Nephron progenitor cell (in vitro differentiated cells): ENCODE measurements around the gene TMTC1.

ENCODE experiments used
- DNase-seq: peaks from one replicate; pipeline ENCODE4 v3.0.0; 2021
- H3K27ac Mint-ChIP-seq: 2 replicates; pipeline ENCODE4 v1.8.0; 2021; ENCODE audit warnings: mild to moderate bottlenecking, moderate library complexity, mixed read lengths
- H3K27me3 Mint-ChIP-seq: 2 replicates; pipeline ENCODE4 v1.8.0; 2021; ENCODE audit warnings: mild to moderate bottlenecking, low read depth, mixed read lengths; ENCODE audit not compliant: poor library complexity
- H3K36me3 Mint-ChIP-seq: 2 replicates; pipeline ENCODE4 v1.8.0; 2021; ENCODE audit warnings: low read depth, mixed read lengths
- H3K4me1 Mint-ChIP-seq: 2 replicates; pipeline ENCODE4 v1.8.0; 2021; ENCODE audit warnings: mixed read lengths
- H3K4me3 Mint-ChIP-seq: 2 replicates; pipeline ENCODE4 v1.8.0; 2021; ENCODE audit warnings: mild to moderate bottlenecking, moderate library complexity, mixed read lengths
- H3K9me3 Mint-ChIP-seq: 2 replicates; pipeline ENCODE4 v1.8.0; 2021; ENCODE audit warnings: mild to moderate bottlenecking, moderate library complexity, mixed read lengths
- CTCF ChIP-seq: fragments of 200-600 bp; sonication (generic); IDR thresholded peaks from 2 replicates; pipeline ENCODE4 v1.5.0; 2021; ENCODE audit warnings: antibody characterized with exemption

The TMTC1 gene

GRCh38 chr12:29622251-29622650 lies 161.5 kb downstream of the TMTC1 start:
- Mint-ChIP-seq H3K4me3 (no peak overlapping the region), H3K27ac (no peak overlapping the region), H3K4me1 (peaks cover 18% of the 10 kb centered on the region), H3K9me3 (peaks cover 3% of the 10 kb centered on the region), H3K27me3 (no peaks in the 10 kb centered on the region), H3K36me3 (peaks cover 3% of the 10 kb centered on the region)
- TF ChIP-seq CTCF, result no peak
- no peak for DNase-seq

DNA sequence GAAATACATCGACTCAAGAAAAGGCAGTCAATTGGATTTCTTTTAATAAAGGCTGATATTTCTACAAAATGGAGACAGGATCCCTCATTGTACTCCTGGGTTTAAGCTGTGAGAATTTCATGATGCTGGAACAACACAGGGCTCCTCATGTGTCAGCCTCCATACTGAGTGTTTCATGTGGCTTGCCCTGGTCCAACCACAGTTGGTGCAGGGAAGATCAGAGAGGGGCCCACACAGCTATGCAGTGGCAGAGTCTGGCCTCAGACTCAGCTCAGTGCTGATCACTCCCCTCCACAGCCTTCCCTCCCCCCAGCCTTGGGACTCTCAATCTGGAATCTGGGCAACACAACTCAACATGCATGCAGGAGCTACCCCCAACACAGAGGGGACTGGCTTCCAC lies 163.7 kb downstream of the TMTC1 start:
- TF ChIP-seq CTCF, result no peak
- no peak overlapping the region for H3K27ac Mint-ChIP-seq
- no peaks in the 10 kb centered on the region for H3K36me3 Mint-ChIP-seq
- no peak for DNase-seq
- no peaks in the 10 kb centered on the region for H3K9me3 Mint-ChIP-seq
- H3K4me3 Mint-ChIP-seq, result no peak overlapping the region
- H3K4me1 Mint-ChIP-seq, result peaks cover 10% of the 10 kb centered on the region
- H3K27me3 Mint-ChIP-seq, result no peaks in the 10 kb centered on the region

DNA sequence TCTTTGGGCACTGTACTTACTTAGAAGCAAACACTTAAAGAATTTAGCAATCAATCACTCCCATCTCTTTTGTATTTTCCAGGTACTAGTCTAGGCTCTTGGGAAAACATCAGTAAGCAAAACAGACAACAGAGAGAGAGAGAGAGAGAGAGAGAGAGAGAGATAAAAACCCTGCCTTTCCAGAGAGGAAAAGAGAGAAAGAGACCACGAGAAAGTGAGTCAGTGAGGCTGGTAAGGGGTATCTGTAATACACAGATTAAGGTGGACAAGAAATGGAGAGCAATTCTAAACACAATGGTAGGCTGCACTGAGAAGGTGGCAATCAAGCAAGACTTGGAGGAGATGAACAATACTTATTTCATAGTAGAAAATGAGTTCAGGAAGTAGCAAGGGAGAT lies 166.3 kb downstream of the TMTC1 start:
- DNase-seq, result no peak
- H3K36me3 Mint-ChIP-seq, result no peaks in the 10 kb centered on the region

GRCh38 chr12:29616664-29617406 lies 166.9 kb downstream of the TMTC1 start:
- Mint-ChIP-seq H3K9me3 (no peaks in the 10 kb centered on the region), H3K4me1 (peaks cover 8% of the 10 kb centered on the region), H3K36me3 (no peaks in the 10 kb centered on the region), H3K4me3 (no peak overlapping the region), H3K27ac (no peak overlapping the region), H3K27me3 (no peaks in the 10 kb centered on the region)
- TF ChIP-seq CTCF, result no peak
- no peak for DNase-seq

More for the DNA sequence above, 166.3 kb downstream of the TMTC1 start:
- TF ChIP-seq CTCF, result no peak
- no peak overlapping the region for H3K27ac Mint-ChIP-seq
- no peaks in the 10 kb centered on the region for H3K9me3 Mint-ChIP-seq
- H3K27me3 Mint-ChIP-seq, result no peaks in the 10 kb centered on the region
- H3K4me1 Mint-ChIP-seq, result peaks cover 8% of the 10 kb centered on the region
- H3K4me3 Mint-ChIP-seq, result no peak overlapping the region

DNA sequence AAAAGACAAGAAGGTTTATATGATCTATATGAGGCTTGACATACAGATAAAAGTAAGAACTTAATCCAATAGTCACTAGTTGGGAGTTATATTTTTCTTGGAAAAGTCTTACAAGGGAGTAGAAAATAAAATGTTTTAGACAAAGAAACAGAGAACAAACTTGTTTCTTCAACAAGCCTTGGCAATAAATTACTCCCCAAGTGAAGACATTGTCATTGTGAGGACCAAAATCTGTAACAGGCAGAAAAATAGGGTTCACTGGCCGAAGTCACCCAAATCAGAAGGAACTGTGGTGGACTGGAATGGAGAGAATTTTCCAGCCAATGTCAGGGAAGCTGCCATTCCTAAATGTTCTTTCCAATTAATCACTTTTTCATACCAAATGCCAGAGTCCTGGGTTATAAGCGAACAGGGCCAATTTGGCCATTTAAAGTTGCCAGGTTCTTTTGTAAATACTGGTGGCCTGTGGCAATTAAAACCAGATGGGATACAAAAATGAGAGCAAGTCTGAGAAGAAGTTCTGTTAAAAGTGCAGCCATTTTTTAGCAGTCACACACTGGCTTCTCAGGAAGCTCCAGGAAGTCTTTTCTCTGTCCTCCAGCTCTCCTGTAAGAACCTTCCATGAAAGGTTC lies 168.9 kb downstream of the TMTC1 start:
- H3K27ac Mint-ChIP-seq, result no peak overlapping the region
- no peak for TF ChIP-seq CTCF
- no peak overlapping the region for H3K4me3 Mint-ChIP-seq
- H3K36me3 Mint-ChIP-seq, result no peaks in the 10 kb centered on the region
- H3K4me1 Mint-ChIP-seq, result peaks cover 11% of the 10 kb centered on the region
- no peaks in the 10 kb centered on the region for H3K27me3 Mint-ChIP-seq
- H3K9me3 Mint-ChIP-seq, result no peaks in the 10 kb centered on the region
- DNase-seq, result no peak

GRCh38 chr12:29612912-29613311 lies 170.8 kb downstream of the TMTC1 start:
- Mint-ChIP-seq H3K4me1 (peaks cover 30% of the 10 kb centered on the region), H3K27ac (no peak overlapping the region), H3K4me3 (no peak overlapping the region), H3K27me3 (no peaks in the 10 kb centered on the region), H3K9me3 (no peaks in the 10 kb centered on the region), H3K36me3 (no peaks in the 10 kb centered on the region)
- no peak for DNase-seq
- no peak for TF ChIP-seq CTCF
